Activated naive CD4-positive, alpha-beta T cell treated with anti-CD3 and anti-CD28 coated beads for 36 hours (primary cell): ENCODE results near the gene ZFR2. TPM values are rescaled to one million over a fixed set of nuclear protein-coding genes. Genes with fewer than 3 reads are reported as not detected.

Experiments used
- CTCF ChIA-PET: fragments of 350-600 bp; sonication (Branson Sonifier 250); formaldehyde crosslinking; loops from one replicate; lab custom pipeline; 2021; ENCODE audit warnings: antibody characterized with exemption; lab: Charles Lee
- DNase-seq: peaks from one replicate; pipeline ENCODE4 v3.0.0-alpha.2; 2020
- H3K27ac Mint-ChIP-seq: one replicate; pipeline ENCODE4 v1.8.0; 2021; ENCODE audit warnings: mild to moderate bottlenecking, mixed read lengths
- H3K27me3 Mint-ChIP-seq: one replicate; pipeline ENCODE4 v1.8.0; 2021; ENCODE audit warnings: low read depth, mixed read lengths
- H3K36me3 Mint-ChIP-seq: one replicate; pipeline ENCODE4 v1.8.0; 2021; ENCODE audit warnings: low read depth, mixed read lengths
- H3K4me1 Mint-ChIP-seq: one replicate; pipeline ENCODE4 v1.8.0; 2021; ENCODE audit warnings: low read depth, mixed read lengths
- H3K4me3 Mint-ChIP-seq: one replicate; pipeline ENCODE4 v1.8.0; 2021; ENCODE audit warnings: mild to moderate bottlenecking, moderate library complexity, mixed read lengths
- H3K9me3 Mint-ChIP-seq: one replicate; pipeline ENCODE4 v1.8.0; 2021; ENCODE audit warnings: mixed read lengths
- intact Hi-C: fragments of 100-400 bp; cut with micrococcal nuclease; formaldehyde crosslinking; loops from one replicate; pipeline ENCODE4 v1.15.1; 2023
- total RNA-seq, 2 experiments: library from RNA; stranded (reverse); gene quantifications; one replicate each; pipeline ENCODE4 v1.2.3, GENCODE V29; 2021

The ZFR2 gene
- total RNA-seq, 2 experiments from 2014 or later = 0.27 TPM; not detected in 1

DNA sequence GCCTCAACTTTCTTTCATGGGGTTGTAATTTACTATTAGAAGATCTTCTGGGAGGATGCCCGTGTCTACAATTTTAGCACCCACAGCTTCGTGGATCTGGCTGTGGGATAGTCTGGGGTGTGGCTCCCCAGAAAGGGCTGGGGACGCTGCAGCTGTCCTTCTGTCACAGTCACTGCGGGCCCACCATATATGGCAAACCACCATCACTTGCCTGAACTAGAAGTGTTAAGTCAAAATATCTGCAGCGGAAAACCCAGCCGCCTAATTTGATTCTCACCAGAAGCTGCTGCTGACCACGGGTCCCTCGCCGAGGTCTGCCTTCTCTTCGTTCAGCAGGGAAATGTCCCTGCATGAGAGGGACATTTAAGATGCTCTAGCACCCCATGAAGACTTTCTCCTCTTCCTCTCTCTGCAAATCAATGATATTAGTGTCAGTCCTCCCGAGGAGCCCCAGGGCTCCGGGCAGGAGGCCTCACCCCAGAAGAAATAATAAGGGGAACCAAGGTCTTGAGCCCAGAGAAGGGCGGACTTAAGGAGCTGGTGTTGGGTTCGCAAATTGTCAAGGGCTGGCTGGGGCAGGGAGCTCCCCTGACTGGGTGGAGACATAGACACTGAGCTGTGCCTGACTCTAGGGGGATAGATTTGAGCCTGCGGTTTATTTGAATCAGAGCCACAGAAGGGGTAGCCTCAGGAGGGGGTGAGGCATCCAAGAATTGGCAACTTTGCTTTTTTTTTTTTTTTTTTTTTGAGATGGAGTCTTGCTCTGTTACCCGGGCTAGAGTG is 79.7 kb downstream of the ZFR2 start:
- H3K27me3 Mint-ChIP-seq = no peaks in the 10 kb centered on the region
- H3K4me1 Mint-ChIP-seq = peaks cover 7% of the 10 kb centered on the region
- CTCF ChIA-PET = interaction anchor here (1.1 to 1.3 kb wide), 2 partner anchors 7 to 27 kb away, joined by 3 read pairs; partner anchors contain the start of gene MRPL54
- H3K9me3 Mint-ChIP-seq = no peaks in the 10 kb centered on the region
- intact Hi-C loops = no loop called here
- DNase-seq = no peak
- H3K27ac Mint-ChIP-seq = no peak overlapping the region
- H3K4me3 Mint-ChIP-seq = no peak overlapping the region
- H3K36me3 Mint-ChIP-seq = peaks cover 2% of the 10 kb centered on the region

- CTCF ChIA-PET = interaction anchor here (0.6 to 1.1 kb wide), 2 partner anchors 22 to 36 kb away, joined by 3 to 4 read pairs; no protein-coding TSS in a partner anchor
- H3K27ac Mint-ChIP-seq = no peak within 1 kb of the TSS
- H3K27me3 Mint-ChIP-seq = no peaks in the 10 kb centered on the region
- intact Hi-C loops = no loop called here
- peak; percentile 14 for DNase-seq
- peak within 1 kb of the TSS; percentile 79 for H3K4me3 Mint-ChIP-seq
- peaks cover 16% of the 10 kb centered on the region for H3K9me3 Mint-ChIP-seq
- H3K36me3 Mint-ChIP-seq = peaks cover 27% of the 10 kb centered on the region
- H3K4me1 Mint-ChIP-seq = peaks cover 7% of the 10 kb centered on the region
These were observed 82.7 kb downstream of the ZFR2 start, which contains the start of gene MATK for GRCh38 chr19:3785938-3786824. TSS of gene MATK (minus strand) at chr19:3786381. CDS start at chr19:3785135, 1,246 bp downstream.

- no peaks in the 10 kb centered on the region for H3K27me3 Mint-ChIP-seq
- intact Hi-C loops = no loop called here
- peaks cover 16% of the 10 kb centered on the region for H3K9me3 Mint-ChIP-seq
- DNase-seq = peak; percentile 16
- H3K27ac Mint-ChIP-seq = no peak overlapping the region
- peaks cover 7% of the 10 kb centered on the region for H3K4me1 Mint-ChIP-seq
- CTCF ChIA-PET = interaction anchor here (1.0 kb wide), 1 partner anchor 11 kb away, joined by 3 read pairs; no protein-coding TSS in a partner anchor
- H3K36me3 Mint-ChIP-seq = peaks cover 31% of the 10 kb centered on the region
- peak overlapping the region; percentile 79 for H3K4me3 Mint-ChIP-seq
These were observed 83.3 kb downstream of the ZFR2 start for GRCh38 chr19:3785451-3785937.

GRCh38 chr19:3784607-3785450 is 84.0 kb downstream of the ZFR2 start:
- H3K27me3 Mint-ChIP-seq = no peaks in the 10 kb centered on the region
- H3K4me3 Mint-ChIP-seq = peak overlapping the region; percentile 79
- intact Hi-C loops = no loop called here
- no peak for DNase-seq
- CTCF ChIA-PET = interaction anchor here (1.0 to 2.2 kb wide), 3 partner anchors 11 to 38 kb away, joined by 3 to 8 read pairs (median 3); no protein-coding TSS in a partner anchor
- H3K27ac Mint-ChIP-seq = peak overlapping the region; percentile 56
- peaks cover 31% of the 10 kb centered on the region for H3K36me3 Mint-ChIP-seq
- peaks cover 16% of the 10 kb centered on the region for H3K9me3 Mint-ChIP-seq
- H3K4me1 Mint-ChIP-seq = peaks cover 7% of the 10 kb centered on the region

DNA sequence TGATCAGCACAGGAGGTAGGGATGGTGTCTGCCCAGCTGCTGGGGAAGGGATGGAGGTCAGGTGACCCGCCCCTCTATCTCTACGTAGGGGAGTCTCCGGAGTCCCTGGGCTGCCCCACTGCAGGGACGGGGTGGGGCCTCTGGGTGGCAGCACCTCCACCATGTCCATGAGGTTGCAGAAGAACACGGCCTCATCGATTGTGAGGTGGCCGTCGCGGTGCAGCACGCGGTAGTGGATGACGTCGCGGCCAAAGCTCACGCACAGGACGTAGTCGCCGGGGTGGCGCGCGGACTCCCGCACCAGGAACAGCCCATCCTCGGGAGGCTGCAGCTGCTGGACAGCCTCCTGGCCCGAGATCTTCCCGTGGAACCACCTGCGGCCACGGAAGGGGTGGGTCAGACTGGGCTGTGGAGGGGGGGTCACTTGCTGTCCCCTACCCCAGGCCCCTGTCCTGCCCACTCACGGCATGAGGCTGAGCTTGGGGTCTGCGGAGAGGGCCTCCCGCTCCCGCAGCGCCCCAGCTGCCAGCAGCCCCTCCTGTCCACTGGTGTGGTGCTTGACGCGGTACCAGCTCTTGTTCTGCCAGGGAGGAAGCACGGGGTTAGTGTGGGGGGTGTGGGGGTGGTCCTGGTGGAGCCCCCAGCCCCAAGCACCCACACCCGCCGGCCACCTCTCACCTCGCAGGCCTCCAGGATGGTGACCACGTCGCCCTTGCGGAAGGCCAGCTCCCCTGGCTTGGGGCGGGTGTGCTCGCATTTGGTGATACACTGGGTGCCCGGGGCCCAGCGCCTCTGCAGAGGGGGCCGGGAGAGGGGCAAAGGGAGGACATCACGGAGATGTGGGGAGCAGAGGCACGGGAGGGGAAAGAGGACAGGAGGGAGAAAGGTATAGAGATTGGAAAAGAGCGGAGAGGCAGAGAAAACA is 84.9 kb downstream of the ZFR2 start:
- Mint-ChIP-seq H3K4me1 (peaks cover 7% of the 10 kb centered on the region), H3K27me3 (no peaks in the 10 kb centered on the region), H3K9me3 (peaks cover 16% of the 10 kb centered on the region), H3K4me3 (peak overlapping the region; percentile 79), H3K36me3 (peaks cover 31% of the 10 kb centered on the region), H3K27ac (no peak overlapping the region)
- intact Hi-C loops = loop anchor here (2.0 kb wide), 1 partner anchor 39 kb away; no protein-coding TSS in a partner anchor
- CTCF ChIA-PET = interaction anchor here (0.5 to 2.2 kb wide), 6 partner anchors 12 to 928 kb away, joined by 3 to 8 read pairs (median 4); no protein-coding TSS in a partner anchor
- DNase-seq = peak; percentile 58

- no peak for DNase-seq
- intact Hi-C loops = loop anchor here (2.0 kb wide), 1 partner anchor 40 kb away; no protein-coding TSS in a partner anchor
- H3K27me3 Mint-ChIP-seq = no peaks in the 10 kb centered on the region
- CTCF ChIA-PET = interaction anchor here (0.6 to 2.2 kb wide), 4 partner anchors 13 to 40 kb away, joined by 3 to 8 read pairs (median 4); no protein-coding TSS in a partner anchor
- peaks cover 16% of the 10 kb centered on the region for H3K9me3 Mint-ChIP-seq
- no peak overlapping the region for H3K4me3 Mint-ChIP-seq
- peaks cover 7% of the 10 kb centered on the region for H3K4me1 Mint-ChIP-seq
- no peak overlapping the region for H3K27ac Mint-ChIP-seq
- peaks cover 31% of the 10 kb centered on the region for H3K36me3 Mint-ChIP-seq
These were observed 85.9 kb downstream of the ZFR2 start for GRCh38 chr19:3782903-3783302.

DNA sequence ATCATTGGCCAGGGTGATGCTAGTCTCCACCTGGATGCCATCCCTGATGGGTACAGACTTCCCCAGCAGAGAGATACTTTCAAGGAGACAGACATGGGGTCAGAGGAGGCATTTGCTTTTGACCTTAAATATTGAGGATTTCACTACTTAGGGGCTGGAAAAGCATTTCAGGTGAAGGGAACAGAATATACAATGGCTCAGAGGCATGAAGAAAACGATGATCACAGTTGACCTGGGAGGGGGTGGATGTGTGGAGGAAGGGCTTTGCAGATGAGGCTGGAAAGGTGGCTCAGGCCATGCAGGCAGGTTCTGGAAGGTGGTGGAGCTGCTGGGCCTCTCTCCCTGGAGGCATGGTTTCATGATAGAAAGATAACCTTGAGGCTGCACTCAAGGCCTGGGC is 86.5 kb downstream of the ZFR2 start:
- CTCF ChIA-PET = interaction anchor here (2.2 kb wide), 1 partner anchor 40 kb away, joined by 8 read pairs; no protein-coding TSS in a partner anchor
- Mint-ChIP-seq H3K36me3 (peaks cover 31% of the 10 kb centered on the region), H3K4me3 (no peak overlapping the region), H3K4me1 (peaks cover 7% of the 10 kb centered on the region), H3K9me3 (peaks cover 16% of the 10 kb centered on the region), H3K27me3 (no peaks in the 10 kb centered on the region), H3K27ac (no peak overlapping the region)
- no peak for DNase-seq
- intact Hi-C loops = loop anchor here (2.0 kb wide), 1 partner anchor 40 kb away; no protein-coding TSS in a partner anchor

DNA sequence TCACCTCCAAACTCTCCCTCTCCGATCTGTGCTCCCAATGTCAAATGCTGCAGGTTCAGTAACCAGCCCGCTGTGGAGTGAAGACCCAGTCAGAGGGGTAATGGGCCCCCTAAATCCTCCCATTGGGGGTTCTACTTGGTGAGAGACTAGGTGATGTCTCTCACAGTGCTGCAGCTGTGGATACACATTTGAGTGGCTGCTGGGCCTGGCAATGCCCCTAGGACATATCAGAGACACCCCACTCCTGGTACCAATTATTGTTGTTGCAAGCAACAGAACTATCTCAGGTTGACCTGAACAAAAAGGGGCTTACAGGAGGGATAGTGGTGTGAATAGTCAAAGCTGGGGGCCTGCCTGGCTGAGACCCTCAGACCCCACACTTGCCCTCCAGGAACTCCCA is 87.2 kb downstream of the ZFR2 start:
- intact Hi-C loops = loop anchor here (2.0 kb wide), 1 partner anchor 41 kb away; no protein-coding TSS in a partner anchor
- no peak overlapping the region for H3K4me3 Mint-ChIP-seq
- H3K9me3 Mint-ChIP-seq = peaks cover 16% of the 10 kb centered on the region
- peaks cover 31% of the 10 kb centered on the region for H3K36me3 Mint-ChIP-seq
- H3K27ac Mint-ChIP-seq = no peak overlapping the region
- H3K27me3 Mint-ChIP-seq = no peaks in the 10 kb centered on the region
- CTCF ChIA-PET = no interaction called here
- no peak for DNase-seq
- H3K4me1 Mint-ChIP-seq = peaks cover 7% of the 10 kb centered on the region

- CTCF ChIA-PET = interaction anchor here (0.6 kb wide), 1 partner anchor 296 kb away, joined by 3 read pairs; no protein-coding TSS in a partner anchor
- intact Hi-C loops = no loop called here
- Mint-ChIP-seq H3K27ac (no peak overlapping the region), H3K27me3 (no peaks in the 10 kb centered on the region), H3K4me1 (peaks cover 7% of the 10 kb centered on the region), H3K4me3 (no peak overlapping the region), H3K9me3 (peaks cover 16% of the 10 kb centered on the region), H3K36me3 (peaks cover 31% of the 10 kb centered on the region)
- no peak for DNase-seq
These were observed 88.0 kb downstream of the ZFR2 start for GRCh38 chr19:3780786-3781304.
